OCI-LY1 (cell line): ENCODE measurements around the gene PACRG.

Experiments used
- EZH2 ChIP-seq: fragments of 200-600 bp; sonication (generic), shearing (Covaris generic); IDR thresholded peaks from 2 replicates; pipeline ENCODE4 v1.8.0; 2017; ENCODE audit warnings: borderline replicate concordance, mixed run types, mild to moderate bottlenecking, antibody characterized with exemption, low read length, moderate library complexity, mixed read lengths
- TF ChIP-seq, protein P1 (sequence below): fragments of 200-600 bp; sonication (generic), shearing (Covaris generic); IDR thresholded peaks from 2 replicates; pipeline ENCODE4 v1.5.1; 2017; ENCODE audit warnings: mild to moderate bottlenecking, antibody characterized with exemption, low read length, moderate library complexity, mixed read lengths

DNA sequence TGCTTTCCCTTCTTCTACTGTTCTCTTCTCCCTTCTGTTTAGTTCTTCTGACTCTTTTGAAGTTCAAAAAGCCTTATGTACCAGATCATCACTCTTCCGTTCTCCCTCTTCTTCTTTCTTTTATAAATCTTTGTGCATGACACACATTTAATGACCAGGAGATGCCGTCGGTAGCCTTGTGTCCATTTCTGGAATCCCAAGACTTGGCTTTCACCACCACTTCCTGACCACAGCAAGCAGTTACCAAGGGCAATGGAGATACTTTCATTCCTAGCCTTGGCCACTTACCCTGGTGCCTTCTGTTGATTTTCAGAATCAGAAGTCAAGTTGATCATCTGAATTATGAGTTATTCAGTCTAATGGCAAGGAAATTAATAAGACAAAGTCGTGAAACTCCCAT, 418.3 kb downstream of the PACRG start:
- TF ChIP-seq, protein P1, sequence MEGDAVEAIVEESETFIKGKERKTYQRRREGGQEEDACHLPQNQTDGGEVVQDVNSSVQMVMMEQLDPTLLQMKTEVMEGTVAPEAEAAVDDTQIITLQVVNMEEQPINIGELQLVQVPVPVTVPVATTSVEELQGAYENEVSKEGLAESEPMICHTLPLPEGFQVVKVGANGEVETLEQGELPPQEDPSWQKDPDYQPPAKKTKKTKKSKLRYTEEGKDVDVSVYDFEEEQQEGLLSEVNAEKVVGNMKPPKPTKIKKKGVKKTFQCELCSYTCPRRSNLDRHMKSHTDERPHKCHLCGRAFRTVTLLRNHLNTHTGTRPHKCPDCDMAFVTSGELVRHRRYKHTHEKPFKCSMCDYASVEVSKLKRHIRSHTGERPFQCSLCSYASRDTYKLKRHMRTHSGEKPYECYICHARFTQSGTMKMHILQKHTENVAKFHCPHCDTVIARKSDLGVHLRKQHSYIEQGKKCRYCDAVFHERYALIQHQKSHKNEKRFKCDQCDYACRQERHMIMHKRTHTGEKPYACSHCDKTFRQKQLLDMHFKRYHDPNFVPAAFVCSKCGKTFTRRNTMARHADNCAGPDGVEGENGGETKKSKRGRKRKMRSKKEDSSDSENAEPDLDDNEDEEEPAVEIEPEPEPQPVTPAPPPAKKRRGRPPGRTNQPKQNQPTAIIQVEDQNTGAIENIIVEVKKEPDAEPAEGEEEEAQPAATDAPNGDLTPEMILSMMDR, result no peak
- no peak for TF ChIP-seq EZH2
